ENCODE measurements around the gene PFKFB3.

PFKFB3 gene

DNA sequence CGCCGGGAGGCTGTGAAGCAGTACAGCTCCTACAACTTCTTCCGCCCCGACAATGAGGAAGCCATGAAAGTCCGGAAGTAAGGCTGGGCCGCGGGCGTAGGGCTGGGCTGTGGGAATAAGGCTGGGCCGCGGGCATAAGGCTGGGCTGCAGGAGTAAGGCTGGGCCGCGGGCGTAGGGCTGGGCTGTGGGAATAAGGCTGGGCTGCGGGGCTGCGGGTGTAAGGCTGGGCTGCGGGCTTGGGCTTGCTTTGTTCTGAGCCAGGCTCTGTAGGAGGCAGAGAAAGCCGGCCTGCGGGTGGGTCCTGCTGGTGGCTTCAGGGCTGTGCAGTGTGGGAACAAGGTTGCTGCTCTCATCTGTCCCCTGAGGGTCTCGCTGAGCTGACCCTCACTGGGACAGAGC is 12.5 kb downstream of the PFKFB3 start:
- no peak for TF ChIP-seq ZNF274 (IDR thresholded peaks at IDR 0.05; ENCODE audit: low read depth, low read length)

DNA sequence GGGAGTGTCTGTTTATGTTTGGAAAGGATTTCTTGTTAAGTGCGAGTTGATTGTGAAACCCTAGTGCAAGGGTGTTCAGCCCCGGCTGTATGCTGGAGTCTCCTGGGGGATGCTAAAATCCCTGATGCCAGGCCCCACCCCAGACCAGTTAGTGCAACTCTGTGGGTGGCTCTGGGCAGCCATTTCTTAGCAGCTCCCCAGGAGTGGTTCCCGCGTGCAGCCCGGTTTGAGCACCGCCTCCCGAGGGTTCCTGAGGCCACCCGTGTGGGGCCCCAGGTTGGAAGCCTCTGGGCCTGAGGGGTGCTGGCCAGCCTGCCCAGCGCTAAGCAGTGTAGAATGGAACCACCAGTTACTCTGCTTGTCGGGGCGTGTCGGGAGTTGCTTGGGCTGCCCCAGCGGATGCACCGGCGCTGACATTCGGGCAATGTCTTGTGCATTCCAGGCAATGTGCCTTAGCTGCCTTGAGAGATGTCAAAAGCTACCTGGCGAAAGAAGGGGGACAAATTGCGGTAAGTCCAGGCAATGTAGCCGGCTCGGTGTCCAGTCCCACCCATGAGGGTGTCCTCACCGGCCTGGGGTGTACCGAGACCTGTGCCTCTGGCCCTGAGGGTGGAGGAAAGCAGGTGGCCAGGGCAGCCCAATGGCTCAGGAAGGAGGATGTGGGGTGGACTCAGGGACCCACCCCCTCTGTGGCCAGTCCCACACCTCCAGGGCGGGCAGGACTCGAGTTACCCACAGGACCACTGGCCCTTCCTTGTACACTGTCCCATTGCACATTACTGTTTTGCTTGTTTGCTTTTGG is 13.2 kb downstream of the PFKFB3 start:
- TF ChIP-seq ZNF274 (IDR thresholded peaks at IDR 0.05; ENCODE audit: low read depth, low read length): no peak
- H3K4me3 ChIP-seq (ENCODE audit: low read length): no peak overlapping the region

More for the DNA sequence above, 12.5 kb downstream of the PFKFB3 start:
- no peak overlapping the region for H3K4me3 ChIP-seq (ENCODE audit: low read length)

DNA sequence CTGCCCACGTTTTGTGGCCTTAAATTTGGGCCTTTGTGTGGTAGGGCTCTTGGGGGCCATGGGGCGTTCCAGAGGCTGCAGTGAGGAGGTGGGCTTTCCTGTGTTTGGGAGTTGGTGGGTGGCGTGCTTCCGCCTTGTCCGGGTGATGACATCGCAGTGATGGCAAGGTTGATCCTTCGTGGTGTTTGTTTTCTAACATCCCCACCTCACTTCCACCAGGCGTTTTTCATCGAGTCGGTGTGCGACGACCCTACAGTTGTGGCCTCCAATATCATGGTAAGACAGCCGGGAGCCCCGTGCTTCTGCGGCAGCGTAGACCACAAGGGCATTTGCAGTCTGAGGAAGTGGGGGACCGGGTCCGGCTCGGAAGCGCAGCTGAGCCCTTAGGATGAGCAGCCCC is 14.2 kb downstream of the PFKFB3 start:
- TF ChIP-seq ZNF274 (IDR thresholded peaks at IDR 0.05; ENCODE audit: low read depth, low read length): no peak
- no peak overlapping the region for H3K4me3 ChIP-seq (ENCODE audit: low read length)

DNA sequence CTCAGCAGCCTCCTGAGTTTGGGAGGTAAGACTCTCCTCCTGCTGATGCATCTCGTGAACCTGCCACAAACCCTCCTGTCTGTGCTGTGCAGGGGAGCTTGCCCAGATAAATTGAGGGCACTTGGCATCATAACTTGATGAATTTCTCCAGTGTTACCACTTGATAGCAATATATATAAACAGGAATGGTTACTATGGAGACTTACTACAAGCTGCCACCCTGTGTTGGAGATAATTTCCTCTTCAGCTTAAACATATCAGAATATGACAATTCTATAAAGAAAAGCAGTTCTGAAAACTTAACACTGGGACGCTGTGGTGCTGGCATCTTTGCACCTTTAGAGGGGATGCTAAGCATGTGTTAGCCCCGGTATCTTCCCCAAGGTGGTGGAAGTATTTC is 14.9 kb downstream of the PFKFB3 start:
- TF ChIP-seq ZNF274 (IDR thresholded peaks at IDR 0.05; ENCODE audit: low read depth, low read length): no peak
- no peak overlapping the region for H3K4me3 ChIP-seq (ENCODE audit: low read length)

DNA sequence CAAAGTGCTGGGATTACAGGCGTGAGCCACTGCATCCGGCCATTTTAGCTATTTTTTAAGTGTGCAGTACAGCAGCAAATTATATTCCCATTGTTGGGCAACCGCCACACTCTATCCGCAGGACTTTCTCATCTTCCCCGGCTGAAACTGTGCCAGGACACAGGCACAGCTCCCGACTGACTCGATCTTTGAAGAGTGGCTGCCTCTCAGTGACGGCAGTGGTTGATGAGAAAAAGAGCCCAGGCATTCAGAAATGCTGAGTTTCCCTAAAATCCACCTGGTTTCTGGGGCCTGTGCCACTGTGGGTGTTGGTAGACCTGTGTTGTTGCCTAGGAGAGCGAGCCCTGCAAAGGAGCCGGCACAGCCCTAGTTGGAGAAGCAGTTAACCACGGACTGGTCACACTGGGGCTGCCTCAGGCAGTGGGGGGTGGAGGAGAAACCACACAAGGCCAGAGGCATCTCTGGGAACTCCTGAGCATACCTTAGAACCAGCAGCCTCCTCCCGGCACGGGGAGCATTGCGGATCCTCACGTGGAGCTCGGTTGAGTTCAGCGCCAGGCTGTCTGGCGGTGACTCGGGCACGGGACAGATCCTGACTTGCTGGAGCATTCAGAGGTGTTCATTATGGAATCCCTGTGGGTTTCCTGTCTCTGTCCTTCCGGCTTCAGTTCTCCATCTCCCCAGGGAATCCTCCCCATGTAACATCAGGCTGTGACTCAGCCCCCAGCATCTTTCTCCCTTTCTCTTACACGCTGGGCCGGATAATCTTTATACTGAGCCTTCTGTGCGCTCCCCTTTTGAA is 16.2 kb downstream of the PFKFB3 start:
- TF ChIP-seq ZNF274 (IDR thresholded peaks at IDR 0.05; ENCODE audit: low read depth, low read length): no peak
- H3K4me3 ChIP-seq (ENCODE audit: low read length): no peak overlapping the region

DNA sequence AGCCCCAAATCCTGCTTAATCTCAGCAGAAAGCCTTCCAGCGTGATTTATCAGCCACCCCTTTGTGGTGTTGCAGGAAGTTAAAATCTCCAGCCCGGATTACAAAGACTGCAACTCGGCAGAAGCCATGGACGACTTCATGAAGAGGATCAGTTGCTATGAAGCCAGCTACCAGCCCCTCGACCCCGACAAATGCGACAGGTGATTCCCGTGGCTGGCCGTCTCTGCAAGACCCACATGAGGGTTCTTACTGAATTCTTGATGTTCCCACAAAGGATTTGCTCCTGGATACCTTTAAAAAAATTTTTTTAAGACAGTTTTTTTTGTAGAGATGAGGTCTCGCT is 16.7 kb downstream of the PFKFB3 start:
- no peak for TF ChIP-seq ZNF274 (IDR thresholded peaks at IDR 0.05; ENCODE audit: low read depth, low read length)
- H3K4me3 ChIP-seq (ENCODE audit: low read length): no peak overlapping the region

DNA sequence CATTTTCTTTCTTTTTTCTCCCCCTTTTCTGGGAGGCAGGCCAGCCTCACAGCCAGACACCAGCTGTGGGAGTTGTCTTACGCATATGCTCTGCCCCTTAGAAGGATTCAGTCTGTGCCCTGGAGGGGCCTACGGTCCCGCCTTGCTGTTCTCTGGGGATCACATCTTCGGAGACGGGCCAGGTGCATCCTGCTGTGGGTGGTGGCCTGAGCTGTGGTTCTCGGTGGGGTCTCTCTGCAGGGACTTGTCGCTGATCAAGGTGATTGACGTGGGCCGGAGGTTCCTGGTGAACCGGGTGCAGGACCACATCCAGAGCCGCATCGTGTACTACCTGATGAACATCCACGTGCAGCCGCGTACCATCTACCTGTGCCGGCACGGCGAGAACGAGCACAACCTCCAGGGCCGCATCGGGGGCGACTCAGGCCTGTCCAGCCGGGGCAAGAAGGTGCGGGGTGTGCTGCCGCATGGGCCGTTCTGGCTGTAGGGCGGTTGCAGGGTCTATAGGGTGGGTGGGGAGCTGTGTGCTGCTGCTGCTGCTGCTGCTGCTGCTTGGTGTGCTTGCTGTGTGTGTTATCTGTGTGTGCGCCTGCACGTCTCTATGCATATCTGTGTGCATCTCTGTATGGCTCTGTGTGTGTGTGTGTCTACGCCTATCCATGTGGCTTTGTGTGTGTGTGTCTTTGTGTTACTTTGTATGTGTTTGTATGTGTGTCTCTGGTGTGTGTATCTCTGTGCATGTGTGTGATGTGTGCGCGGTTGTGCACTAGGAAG is 17.9 kb downstream of the PFKFB3 start:
- no peak for TF ChIP-seq ZNF274 (IDR thresholded peaks at IDR 0.05; ENCODE audit: low read depth, low read length)
- H3K4me3 ChIP-seq (ENCODE audit: low read length): no peak overlapping the region

DNA sequence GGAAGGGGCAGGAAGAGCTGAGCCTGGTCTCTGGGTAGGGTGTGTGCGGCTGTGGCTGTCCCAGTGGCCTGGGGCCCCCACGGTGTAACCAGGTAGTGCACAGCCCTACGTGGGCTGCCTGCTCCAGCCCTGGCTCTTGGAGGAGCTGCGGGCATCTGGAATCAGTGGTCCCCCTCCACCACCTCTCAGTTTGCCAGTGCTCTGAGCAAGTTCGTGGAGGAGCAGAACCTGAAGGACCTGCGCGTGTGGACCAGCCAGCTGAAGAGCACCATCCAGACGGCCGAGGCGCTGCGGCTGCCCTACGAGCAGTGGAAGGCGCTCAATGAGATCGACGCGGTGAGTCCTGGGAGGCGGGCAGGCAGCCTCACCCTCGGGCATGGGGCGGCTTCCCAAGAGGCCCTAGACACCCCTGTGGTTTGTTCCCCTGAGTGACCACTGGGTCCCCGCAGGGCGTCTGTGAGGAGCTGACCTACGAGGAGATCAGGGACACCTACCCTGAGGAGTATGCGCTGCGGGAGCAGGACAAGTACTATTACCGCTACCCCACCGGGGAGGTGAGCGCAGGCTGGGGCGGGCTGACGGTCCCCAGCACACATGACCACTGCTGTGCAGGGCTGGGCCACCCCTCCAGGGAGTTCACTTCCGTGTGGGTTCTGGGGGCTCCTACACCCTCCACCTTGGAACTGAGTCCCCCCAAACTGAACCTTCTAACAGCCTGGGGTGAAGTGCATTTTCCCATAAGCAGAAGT is 18.6 kb downstream of the PFKFB3 start:
- H3K4me3 ChIP-seq (ENCODE audit: low read length): no peak overlapping the region
- TF ChIP-seq ZNF274 (IDR thresholded peaks at IDR 0.05; ENCODE audit: low read depth, low read length): no peak

DNA sequence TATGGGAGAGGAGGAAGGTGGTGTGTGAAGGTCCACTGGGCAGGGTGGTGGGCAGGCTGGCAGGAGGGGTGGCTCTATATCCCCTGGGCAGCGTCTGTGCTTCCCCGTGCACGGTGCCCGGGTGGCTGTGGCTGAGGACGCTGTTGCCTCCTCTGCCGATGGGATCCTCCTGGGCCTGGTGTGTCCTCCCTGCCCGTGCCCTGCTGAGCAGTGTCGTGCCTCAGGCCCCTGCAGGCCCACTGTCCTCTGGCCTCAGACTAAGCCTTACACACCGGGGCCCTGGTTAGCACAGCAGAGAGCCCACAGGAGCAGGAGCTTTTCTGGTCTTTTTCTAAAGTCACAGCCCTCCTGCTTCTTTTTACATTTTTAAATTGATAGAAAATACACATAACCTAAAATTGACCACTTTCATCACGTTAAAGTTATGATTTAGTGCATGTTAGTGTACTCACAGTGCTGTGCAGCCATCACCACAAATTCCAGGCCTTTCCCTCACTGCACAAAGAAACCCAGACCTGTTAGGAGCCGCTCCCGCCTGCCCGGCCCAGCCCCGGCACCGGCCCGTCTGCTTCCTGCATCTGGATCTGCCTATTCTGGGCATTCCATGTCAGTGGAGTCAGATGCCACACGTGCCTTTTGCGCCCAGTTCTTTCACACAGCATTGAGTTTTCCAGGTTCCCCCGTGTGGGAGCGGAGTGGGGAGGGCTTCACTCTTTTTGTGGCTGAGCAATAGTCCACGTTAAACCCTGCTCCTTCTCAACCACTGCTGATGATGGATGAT is 19.4 kb downstream of the PFKFB3 start:
- no peak overlapping the region for H3K4me3 ChIP-seq (ENCODE audit: low read length)
- no peak for TF ChIP-seq ZNF274 (IDR thresholded peaks at IDR 0.05; ENCODE audit: low read depth, low read length)

DNA sequence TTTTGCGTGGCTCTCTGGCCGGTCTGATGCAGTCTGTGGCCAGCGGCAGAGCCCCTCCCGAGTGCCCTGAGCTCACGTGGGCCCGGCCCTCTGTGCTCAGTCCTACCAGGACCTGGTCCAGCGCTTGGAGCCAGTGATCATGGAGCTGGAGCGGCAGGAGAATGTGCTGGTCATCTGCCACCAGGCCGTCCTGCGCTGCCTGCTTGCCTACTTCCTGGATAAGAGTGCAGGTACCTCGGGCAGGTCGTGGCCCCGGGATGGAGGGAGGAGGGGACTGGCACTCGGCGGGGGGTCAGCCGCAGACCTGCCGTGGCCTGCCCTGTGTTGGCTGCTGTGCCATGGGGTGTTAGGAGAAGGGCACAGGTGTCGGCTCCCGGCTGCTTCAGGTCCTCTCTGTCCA is 20.0 kb downstream of the PFKFB3 start:
- H3K4me3 ChIP-seq (ENCODE audit: low read length): no peak overlapping the region
- no peak for TF ChIP-seq ZNF274 (IDR thresholded peaks at IDR 0.05; ENCODE audit: low read depth, low read length)

DNA sequence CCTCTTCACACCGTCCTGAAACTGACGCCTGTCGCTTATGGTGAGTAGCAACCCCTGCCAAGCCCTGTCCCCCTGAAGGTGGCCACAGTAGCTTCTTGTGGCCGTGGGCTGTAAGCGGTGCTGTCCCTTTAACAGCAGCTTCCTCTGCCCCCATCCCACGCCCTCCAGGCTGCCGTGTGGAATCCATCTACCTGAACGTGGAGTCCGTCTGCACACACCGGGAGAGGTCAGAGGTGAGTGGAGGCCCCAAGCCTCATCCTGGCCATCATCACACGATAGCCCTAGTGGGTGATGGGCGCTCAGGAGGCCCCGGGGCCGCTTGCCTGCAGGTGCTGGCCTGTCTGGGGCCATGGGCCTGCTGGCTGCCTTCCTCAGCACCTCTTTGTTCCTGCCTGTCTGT is 21.2 kb downstream of the PFKFB3 start:
- no peak for TF ChIP-seq ZNF274 (IDR thresholded peaks at IDR 0.05; ENCODE audit: low read depth, low read length)
- H3K4me3 ChIP-seq (ENCODE audit: low read length): no peak overlapping the region

DNA sequence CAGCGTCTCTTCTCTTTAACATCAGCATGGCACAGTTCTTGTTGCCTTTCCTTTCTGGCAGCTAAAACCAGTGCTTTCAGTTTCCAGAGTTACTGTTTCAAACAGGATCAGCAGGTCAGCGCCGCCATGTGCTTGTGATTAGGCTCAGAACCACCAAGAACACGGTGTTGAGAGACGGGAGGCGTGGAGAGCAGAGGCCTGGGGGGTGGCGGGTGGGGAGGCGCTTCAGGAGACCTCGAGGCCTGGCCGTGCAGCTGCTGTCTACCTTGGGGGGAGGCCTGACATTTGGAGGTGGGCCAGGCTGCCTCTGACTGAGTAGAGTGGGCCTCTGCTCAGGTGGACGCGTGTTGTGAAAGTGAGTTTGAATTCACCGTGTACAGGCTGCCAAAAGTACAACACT is 22.0 kb downstream of the PFKFB3 start:
- H3K4me3 ChIP-seq (ENCODE audit: low read length): no peak overlapping the region
- no peak for TF ChIP-seq ZNF274 (IDR thresholded peaks at IDR 0.05; ENCODE audit: low read depth, low read length)

DNA sequence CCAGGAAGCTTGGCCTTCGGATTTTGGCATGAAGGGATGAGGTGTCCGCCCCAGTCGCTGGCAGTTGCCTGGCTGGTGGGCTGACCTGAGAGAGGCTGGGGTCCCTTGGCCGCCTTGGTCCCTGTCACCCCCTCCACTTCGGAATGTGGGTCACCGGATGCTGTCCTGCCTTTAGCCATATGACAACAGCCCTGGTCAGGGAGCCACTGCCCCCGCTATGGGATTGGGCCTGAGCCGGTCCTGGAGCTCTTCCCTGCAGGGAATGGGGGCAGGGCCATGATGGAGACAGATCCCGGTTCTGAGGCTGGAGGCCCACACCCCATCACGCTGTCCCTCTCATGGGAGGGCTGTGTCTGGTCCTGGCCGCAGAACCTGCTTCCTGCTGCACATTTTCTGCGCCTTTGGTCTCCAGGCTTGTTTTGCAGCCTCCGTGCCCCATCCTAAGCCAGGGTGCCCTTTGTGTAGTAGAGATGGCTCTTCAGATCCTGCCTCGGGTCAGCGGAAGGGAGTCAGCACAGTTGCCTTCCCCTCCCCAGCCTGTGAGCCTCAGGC is 22.6 kb downstream of the PFKFB3 start:
- H3K4me3 ChIP-seq (ENCODE audit: low read length): no peak overlapping the region

More for the DNA sequence above, 22.6 kb downstream of the PFKFB3 start:
- no peak for TF ChIP-seq ZNF274 (IDR thresholded peaks at IDR 0.05; ENCODE audit: low read depth, low read length)
